HUES48 (cell line): ENCODE measurements around the gene RAB36.

Source experiments
- H3K27ac ChIP-seq: one replicate; pipeline ENCODE4 v1.7.0; 2013; ENCODE audit warnings: low read depth, low read length, inconsistent platforms
- H3K27me3 ChIP-seq: 2 replicates; pipeline ENCODE4 v1.6.1; 2013; ENCODE audit warnings: mild to moderate bottlenecking, low read length; ENCODE audit not compliant: control insufficient read depth, insufficient read depth
- H3K36me3 ChIP-seq: 2 replicates; pipeline ENCODE4 v1.6.1; 2013; ENCODE audit warnings: low read length; ENCODE audit not compliant: control insufficient read depth, insufficient read depth
- H3K4me1 ChIP-seq: 2 replicates; pipeline ENCODE4 v1.6.1; 2013; ENCODE audit warnings: mild to moderate bottlenecking, low read length; ENCODE audit not compliant: control insufficient read depth, insufficient read depth
- H3K4me3 ChIP-seq: 2 replicates; pipeline ENCODE4 v1.5.1; 2013; ENCODE audit warnings: mild to moderate bottlenecking, low read depth, low read length
- H3K9ac ChIP-seq: 2 replicates; pipeline ENCODE4 v1.6.1; 2013; ENCODE audit warnings: mild to moderate bottlenecking, low read depth, low read length, moderate library complexity
- H3K9me3 ChIP-seq: 2 replicates; pipeline ENCODE4 v1.6.1; 2013; ENCODE audit warnings: low read length; ENCODE audit not compliant: control insufficient read depth, insufficient read depth

RAB36 gene

DNA sequence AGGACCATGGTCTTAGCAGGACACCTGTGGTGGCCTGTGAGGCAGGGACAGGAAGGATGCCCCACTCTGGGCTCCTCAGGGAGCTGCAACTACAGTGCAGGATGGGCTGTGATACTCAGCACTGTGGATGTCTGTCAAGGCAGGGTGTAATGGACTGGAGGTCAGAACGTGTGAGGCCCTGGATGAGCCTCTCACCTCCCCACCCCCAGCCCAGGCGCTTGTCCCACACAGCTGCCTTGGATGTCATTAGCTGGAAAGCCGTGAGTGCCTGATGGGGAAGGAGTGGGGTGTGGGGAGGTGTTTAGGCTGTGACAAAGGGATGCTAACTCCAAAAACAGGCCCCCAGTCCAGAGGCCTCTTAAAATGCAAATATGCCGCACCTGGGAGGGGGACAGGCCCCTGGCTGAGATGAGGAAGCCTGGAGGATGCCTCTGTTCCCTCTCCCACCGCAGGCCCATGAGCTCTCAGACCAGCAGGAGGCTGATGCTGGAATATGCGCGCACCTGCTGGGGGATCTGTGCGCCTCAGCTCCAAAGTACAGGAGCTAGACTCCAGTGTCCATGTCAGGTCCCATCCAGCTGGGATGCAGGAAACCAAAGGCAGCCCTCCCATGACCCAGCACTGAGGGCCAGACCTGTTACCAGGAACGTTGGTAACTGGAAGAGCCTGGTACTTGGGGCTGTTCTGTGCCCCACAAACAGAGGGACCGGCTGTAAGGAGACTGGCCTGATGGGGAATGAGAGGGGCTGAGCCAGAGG is 28.6 kb upstream of the RAB36 start:
- H3K4me1 ChIP-seq: peaks cover 7% of the 10 kb centered on the region; the same call in 1 of the 2 replicates
- H3K27me3 ChIP-seq: peaks cover 16% of the 10 kb centered on the region
- H3K36me3 ChIP-seq: no peaks in the 10 kb centered on the region
- H3K9me3 ChIP-seq: no peaks in the 10 kb centered on the region
- no peak overlapping the region for H3K27ac ChIP-seq
- no peak overlapping the region for H3K9ac ChIP-seq
- no peak overlapping the region for H3K4me3 ChIP-seq

DNA sequence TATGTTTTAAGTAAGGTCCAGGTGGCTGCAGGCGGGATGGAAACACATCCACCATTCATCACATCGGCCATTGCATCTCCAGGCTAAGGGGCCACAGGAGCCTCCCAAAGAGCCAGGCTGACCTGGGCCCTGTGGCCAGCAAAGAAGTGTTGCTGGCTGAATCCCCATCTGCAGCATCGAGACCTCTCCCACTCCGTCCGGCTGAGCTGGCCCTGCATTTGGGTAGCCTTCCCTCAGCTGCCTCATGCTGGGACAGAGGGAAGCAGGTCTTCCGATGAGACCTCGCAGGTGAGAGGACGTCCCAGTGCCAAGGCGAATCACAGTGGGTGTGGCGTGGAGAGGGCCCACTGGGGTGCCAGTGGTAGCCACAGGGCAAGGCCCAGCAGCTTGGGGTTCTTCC is 28.0 kb upstream of the RAB36 start:
- H3K27ac ChIP-seq: no peak overlapping the region
- no peak overlapping the region for H3K4me3 ChIP-seq
- H3K36me3 ChIP-seq: no peaks in the 10 kb centered on the region
- H3K9ac ChIP-seq: no peak overlapping the region
- H3K9me3 ChIP-seq: no peaks in the 10 kb centered on the region
- H3K4me1 ChIP-seq: peaks cover 7% of the 10 kb centered on the region; the same call in 1 of the 2 replicates
- peaks cover 19% of the 10 kb centered on the region for H3K27me3 ChIP-seq

DNA sequence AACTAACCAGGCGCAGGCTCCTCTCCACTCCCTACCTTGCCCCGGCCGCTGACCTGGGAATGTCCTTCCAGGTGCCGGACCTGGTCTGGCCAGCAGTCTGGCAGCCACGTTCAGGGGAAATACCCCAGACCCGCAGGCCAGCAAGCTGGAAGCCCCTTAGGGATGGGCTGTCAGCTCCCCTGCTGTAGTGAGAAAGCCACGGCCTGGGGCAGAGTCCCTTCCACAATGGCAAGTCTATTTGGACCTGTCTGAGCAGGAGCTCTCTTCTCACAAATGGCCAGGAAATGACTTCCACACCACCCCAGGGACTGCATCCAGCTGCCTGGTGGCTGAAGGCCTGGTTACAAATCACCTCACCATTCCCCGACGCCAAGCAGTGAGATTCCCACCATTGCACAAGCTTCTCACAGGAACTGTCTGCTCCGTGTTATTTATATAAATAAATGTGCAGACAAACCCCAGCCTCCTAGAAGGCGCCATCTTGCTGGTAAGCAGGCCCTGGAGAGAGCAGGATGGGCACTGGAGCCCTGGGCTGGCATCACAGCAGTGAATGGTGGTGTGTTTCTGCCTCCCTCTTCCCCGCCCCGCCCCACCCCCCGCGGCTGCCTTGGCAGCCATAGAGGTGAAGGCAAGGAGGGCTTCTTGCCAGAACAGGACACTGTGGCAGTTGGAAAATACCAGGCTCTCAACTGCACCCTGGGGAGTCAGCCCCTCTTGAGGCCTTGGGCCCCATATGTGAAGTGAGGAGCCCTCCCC is 27.2 kb upstream of the RAB36 start:
- H3K36me3 ChIP-seq: no peaks in the 10 kb centered on the region
- peaks cover 7% of the 10 kb centered on the region; the same call in 1 of the 2 replicates for H3K4me1 ChIP-seq
- no peak overlapping the region for H3K9ac ChIP-seq
- peaks cover 23% of the 10 kb centered on the region for H3K27me3 ChIP-seq
- no peaks in the 10 kb centered on the region for H3K9me3 ChIP-seq
- H3K27ac ChIP-seq: no peak overlapping the region
- H3K4me3 ChIP-seq: no peak overlapping the region

DNA sequence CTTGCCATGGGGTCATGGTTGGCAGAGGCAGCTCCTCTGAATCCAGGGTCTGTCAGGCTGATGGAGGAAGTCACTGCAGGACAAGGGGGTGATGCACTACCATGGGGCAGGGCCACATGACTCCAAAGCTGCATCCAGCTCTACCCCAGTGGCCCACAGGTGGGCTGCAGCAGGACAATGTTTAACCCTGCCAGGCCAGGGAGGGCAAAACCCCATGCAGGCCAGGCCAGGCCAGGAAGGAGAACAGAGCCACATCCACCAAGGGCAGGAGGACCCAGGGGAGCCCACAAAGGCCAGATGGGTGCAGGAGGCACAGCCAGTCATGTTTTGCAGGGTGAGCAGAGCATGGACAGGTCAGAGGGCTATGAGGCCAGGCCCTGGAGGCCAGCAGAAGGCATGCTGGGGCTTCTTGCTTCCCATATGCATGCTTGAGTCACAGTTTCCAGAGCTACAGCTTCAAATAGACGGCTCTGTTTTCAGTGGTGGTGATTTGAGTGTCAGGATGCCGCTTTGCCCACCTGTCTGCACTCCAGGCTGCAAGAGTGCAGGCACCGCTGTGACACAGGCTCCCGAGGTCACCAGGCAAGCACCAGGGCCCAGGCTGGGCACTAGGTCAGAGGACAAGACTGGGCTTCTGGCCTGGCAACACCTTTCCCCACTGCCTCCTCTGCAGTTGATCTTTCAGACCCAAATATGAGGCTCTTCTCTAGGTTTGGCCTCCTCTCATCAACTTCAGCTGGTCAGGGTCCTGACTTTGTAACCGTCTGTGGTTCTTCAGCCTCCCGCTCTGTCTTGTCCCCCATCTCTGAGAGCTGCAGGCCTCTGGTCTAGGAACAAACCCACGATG is 26.4 kb upstream of the RAB36 start:
- Histone ChIP-seq H3K4me3 (no peak overlapping the region), H3K9ac (no peak overlapping the region), H3K4me1 (peaks cover 7% of the 10 kb centered on the region; the same call in 1 of the 2 replicates), H3K27me3 (peaks cover 23% of the 10 kb centered on the region), H3K27ac (no peak overlapping the region), H3K36me3 (no peaks in the 10 kb centered on the region), H3K9me3 (no peaks in the 10 kb centered on the region)

DNA sequence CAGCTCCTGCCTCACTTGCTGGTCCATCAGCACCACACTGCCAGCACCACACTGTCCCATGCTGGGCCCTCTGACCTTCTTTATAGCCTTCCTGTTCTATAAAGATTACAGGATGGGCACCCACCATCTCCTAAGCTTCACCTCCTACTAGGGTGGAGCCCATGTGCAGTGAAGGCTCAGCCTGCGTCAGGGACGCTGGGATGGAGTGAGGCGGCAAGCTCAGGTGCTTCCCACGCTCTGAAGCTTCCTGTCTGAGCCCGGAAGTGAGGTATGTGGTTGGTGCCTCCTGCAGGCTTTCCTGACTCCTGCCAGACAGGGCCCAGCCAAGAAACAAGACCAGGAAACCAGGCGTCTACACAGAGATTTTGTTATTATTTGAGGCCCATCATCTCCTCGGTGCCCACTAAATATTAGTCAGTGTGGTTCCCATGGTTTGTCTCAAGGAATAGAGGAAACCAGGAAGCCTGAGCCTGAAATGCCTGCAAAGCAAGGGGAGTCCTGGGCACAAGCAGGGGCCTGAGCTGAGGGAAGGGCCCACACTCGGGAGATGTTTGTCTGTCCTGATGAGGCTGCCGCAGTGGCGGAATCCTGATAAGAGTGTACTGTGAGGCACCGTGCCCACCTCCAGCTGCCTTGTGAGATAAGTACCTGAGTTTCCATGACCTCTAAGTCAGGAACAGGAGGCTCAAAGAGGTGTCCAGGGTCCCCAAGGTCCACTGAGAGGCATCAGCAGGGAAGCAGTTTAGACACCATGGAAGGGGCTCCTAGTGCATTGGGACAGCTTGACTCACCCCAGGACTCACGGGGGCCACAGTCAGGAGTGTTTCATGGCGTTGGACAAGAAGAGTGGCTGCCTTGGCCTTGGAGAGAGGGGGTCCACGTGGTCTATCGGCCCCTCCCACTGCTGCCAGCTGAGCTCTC is 25.5 kb upstream of the RAB36 start:
- Histone ChIP-seq H3K9ac (no peak overlapping the region), H3K36me3 (no peaks in the 10 kb centered on the region), H3K9me3 (no peaks in the 10 kb centered on the region), H3K27ac (no peak overlapping the region), H3K4me1 (peaks cover 7% of the 10 kb centered on the region; the same call in 1 of the 2 replicates), H3K4me3 (no peak overlapping the region), H3K27me3 (peaks cover 23% of the 10 kb centered on the region)

DNA sequence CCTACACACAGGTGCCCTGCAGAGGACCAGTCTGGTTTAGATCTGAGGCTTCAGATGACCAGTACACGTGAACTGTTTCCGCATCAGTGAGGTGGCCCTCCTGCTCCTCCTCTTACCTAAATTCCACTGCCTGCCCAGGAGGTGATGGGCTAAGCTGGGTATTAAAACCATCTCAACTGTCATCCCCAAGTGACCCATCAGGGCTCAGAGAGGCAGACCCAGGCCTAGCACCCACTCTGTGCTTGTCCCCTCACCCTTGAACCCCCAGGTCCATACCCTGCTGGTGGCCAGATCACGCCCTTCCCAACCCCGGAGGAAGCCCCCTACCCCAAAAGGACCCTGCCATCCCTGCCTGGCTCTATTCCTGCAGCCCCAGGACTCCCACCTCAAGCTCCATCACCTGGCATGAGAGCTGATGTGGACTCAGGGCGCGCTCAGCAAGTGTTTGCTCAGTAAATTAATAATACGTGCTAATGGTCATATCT is 24.8 kb upstream of the RAB36 start:
- no peak overlapping the region for H3K9ac ChIP-seq
- H3K9me3 ChIP-seq: no peaks in the 10 kb centered on the region
- H3K4me3 ChIP-seq: no peak overlapping the region
- peaks cover 7% of the 10 kb centered on the region; the same call in 1 of the 2 replicates for H3K4me1 ChIP-seq
- no peaks in the 10 kb centered on the region for H3K36me3 ChIP-seq
- H3K27me3 ChIP-seq: peaks cover 23% of the 10 kb centered on the region
- no peak overlapping the region for H3K27ac ChIP-seq

DNA sequence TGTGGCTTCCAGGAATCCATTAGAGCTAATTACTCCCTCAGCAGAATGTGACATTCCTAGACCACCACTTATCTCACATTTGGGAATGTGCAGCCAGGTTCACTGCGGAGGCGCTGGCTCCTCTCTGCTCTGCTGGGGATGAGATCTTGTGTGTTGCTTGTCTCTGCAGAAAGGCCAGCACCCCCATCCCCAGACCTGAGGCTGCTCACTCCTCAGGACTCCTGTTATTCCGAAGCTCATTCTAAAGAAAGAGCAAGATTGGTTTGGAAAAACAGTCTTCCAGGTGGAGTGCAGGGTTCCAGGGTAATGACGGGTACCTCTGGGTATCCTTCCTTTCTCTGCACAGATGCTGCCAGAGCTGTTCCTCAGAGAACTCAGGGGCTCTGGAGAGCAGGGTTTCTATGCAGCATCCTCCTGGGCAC is 24.3 kb upstream of the RAB36 start:
- no peaks in the 10 kb centered on the region for H3K36me3 ChIP-seq
- no peak overlapping the region for H3K4me3 ChIP-seq
- H3K4me1 ChIP-seq: peaks cover 7% of the 10 kb centered on the region; the same call in 1 of the 2 replicates
- H3K9me3 ChIP-seq: no peaks in the 10 kb centered on the region
- no peak overlapping the region for H3K9ac ChIP-seq
- H3K27ac ChIP-seq: no peak overlapping the region
- H3K27me3 ChIP-seq: peaks cover 23% of the 10 kb centered on the region

DNA sequence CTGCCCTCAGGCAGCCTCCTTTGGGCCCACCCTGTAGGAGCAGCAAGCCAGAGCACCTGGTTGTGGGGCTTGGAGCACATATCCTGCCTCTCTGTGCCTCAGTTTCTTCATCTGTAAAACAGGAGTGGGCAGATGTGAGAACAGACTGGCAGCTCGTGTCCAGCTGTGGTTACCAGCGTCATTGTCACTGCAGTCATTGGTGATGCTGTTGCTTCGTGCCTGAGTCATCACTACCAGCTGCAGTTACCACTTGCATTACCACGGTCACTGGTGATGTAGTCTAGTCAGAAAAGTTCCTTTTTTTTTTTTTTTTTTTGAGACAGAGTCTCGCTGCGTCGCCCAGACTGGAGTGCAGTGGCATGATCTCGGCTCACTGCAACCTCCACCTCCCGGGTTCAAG is 23.9 kb upstream of the RAB36 start:
- Histone ChIP-seq H3K27ac (no peak overlapping the region), H3K36me3 (no peaks in the 10 kb centered on the region), H3K4me1 (peaks cover 5% of the 10 kb centered on the region; the same call in 1 of the 2 replicates), H3K9me3 (no peaks in the 10 kb centered on the region), H3K4me3 (no peak overlapping the region), H3K27me3 (peaks cover 23% of the 10 kb centered on the region), H3K9ac (no peak overlapping the region)

DNA sequence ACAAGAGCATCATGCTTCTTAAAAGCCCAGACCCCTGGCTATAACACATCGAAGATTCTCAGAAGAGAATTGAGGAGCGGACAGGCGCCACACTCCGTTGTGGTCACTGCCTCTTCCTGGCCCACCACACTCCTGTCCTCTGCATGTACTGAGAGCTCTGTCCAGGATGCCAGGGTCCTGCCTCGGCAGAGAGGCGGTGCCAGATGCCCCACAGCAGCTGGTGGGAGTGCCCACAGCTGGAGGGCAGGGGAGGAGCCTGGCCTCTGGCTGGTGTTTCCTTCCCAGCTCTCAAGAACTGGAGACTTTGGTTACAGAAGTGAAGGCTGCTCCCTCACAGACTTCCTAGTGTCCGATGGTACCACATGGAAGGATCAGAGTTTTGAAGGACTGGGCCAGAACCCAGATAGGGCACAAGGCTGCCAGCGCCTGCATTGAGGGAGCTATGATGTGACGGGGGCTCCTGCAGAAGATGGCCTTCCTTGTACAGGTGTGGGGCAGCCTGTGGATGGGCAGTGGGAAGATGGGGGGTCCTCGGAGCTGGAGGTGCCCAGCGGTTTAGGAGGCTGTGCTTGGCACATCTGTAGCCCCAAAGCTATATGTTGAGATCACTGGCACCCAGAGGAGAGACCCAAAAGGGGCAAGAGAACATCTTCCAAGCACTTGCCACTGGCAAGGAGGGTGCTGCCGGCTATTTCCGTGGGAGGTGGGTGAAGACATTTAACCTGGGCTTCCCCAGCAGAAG is 22.9 kb upstream of the RAB36 start:
- no peak overlapping the region for H3K27ac ChIP-seq
- no peak overlapping the region for H3K9ac ChIP-seq
- H3K4me1 ChIP-seq: no peaks in the 10 kb centered on the region

More for the DNA sequence above, 22.9 kb upstream of the RAB36 start:
- Histone ChIP-seq H3K36me3 (no peaks in the 10 kb centered on the region), H3K9me3 (no peaks in the 10 kb centered on the region), H3K27me3 (peaks cover 23% of the 10 kb centered on the region), H3K4me3 (no peak overlapping the region)
